Loucy (cell line): ENCODE data around the gene ELAPOR1.
A peak's percentile ranks its signal among the peaks of the same experiment; 100 is the strongest.

ENCODE experiments used
- CTCF ChIP-seq: fragments of 200-600 bp; sonication (generic); conservative IDR thresholded peaks from 2 replicates; pipeline ENCODE4 v1.5.1; 2014; ENCODE audit warnings: mild to moderate bottlenecking, antibody characterized with exemption, low read length
- EZH2phosphoT487 ChIP-seq: fragments of 200-600 bp; IDR thresholded peaks from 2 replicates; pipeline ENCODE4 v1.6.1; 2018; ENCODE audit warnings: antibody characterized with exemption, mild to moderate bottlenecking, moderate library complexity, borderline replicate concordance

DNA sequence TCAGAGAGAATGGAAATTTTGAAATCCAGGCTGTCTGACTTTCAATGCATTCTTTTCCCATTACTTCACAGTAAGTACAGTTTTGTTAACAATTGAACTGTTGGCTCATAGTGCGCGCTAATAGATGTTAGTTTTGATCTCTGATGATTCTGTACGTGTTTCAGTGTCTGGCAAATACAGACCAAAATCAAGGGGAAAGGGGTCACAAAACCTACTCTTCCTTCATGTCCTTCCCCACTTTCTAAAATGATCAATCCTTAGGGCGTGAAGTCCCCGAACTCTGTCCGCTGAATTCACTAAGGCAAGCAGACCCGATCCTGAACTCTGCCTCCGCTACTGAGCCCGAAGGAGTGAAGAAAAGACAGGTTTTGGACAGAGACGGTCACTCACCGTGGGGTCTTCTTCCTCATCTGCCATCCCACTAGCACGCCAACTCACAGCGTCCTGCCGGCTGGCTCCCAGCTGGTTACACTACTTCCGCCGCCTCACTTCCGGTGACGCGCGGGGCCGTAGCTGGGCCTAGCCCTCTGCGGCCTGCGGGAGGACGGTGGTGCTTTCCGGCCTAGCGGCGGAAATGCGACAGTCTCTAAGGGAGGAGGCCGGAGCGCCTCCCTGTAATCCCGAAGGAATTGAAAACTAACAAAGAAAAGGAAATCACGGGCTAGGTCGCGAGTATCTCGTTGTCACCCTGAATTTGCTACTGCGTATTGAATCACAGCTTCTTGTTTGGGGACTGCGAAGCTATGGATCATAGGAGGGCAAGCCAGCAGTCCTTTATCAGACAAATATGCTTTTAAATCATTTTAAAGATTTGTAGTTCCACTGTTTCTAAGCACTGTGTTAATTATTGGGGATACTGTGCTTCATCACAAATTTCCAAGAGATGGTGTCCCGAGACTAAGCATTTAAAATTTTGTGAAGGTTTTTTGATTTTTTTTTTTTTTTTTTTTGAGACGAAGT, 38.1 kb upstream of the ELAPOR1 start, which contains the start of gene TAF13:
- 0 out of 2 replicates have a peak, but pooled peaks have one; percentile 9 for TF ChIP-seq CTCF
- no peak for TF ChIP-seq EZH2phosphoT487
